Activated gamma-delta T cell (primary cell): ENCODE data around the gene BRIP1.
"Not testable (repeated sequence)": the region's sequence is repeated elsewhere in the genome, so short reads cannot be mapped to it uniquely, and the experiment has no call there.

ENCODE experiments used
- DNase-seq: peaks from one replicate; lab custom pipeline; 2025; lab: John Stamatoyannopoulos, UW

BRIP1 gene

GRCh38 chr17:61799812-61800484, 63.4 kb downstream of the BRIP1 start:
- no peak for DNase-seq

DNA sequence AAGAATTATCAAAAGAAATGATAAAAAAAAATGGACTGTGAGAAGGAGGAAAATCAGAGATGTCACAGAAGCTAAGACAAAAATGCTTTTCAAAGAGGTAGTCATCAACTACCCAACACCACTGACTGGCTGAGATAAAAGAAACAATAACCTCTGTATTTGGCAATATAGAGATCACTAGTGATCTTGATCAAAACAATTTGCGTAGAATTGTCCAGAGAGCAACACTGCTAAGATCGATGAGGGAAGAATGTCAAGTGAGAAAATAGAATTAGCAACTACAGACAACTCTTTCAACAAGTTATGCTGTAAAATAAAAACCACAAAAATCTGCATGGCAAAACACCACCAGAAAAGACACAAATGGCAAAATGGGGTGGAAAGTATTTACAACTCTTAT, 66.0 kb downstream of the BRIP1 start:
- no peak for DNase-seq

- no peak for DNase-seq
Observed at GRCh38 chr17:61795546-61795945, 67.8 kb downstream of the BRIP1 start.

DNA sequence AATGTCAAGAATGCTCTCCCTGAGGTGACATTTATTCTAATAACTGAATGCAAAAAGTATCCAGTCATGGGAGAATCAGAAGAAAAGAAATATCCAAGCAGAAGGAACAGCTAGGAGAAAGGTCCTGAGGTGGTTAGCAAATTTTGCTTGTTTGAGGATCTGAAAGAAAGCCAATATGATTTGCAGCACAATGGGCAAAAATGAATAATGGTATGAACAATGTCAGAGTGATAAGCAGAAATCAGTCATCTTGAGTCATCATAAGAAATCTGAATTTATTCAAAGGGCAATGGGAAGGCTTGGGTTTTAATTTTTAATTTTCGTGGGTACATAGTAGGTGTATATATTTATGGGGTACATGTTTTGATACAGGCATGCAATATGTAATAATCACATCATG, 68.5 kb downstream of the BRIP1 start:
- DNase-seq: no peak

DNA sequence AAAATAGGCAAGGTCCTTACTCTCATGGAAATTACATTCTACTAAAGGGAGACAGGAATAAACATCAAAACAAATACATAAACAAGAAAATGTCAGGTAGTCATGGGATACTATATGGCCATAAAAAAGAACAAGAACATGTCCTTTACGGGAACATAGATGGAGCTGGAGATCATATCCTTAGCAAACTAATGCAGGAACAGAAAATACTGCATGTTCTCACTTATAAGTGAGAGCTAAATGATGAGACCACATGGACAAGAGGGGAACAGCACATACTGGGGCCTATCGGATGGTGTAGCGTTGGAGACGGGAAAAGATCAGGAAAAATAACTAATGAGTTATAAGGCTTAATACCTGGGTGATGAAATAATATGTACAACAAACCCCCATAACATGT, 69.1 kb downstream of the BRIP1 start:
- no peak for DNase-seq

- no peak for DNase-seq
Observed at GRCh38 chr17:61793565-61793964, 69.8 kb downstream of the BRIP1 start.

GRCh38 chr17:61789872-61790271, 73.5 kb downstream of the BRIP1 start:
- no peak for DNase-seq

GRCh38 chr17:61786088-61786487, 77.2 kb downstream of the BRIP1 start:
- no peak for DNase-seq

- no peak for DNase-seq
Observed at GRCh38 chr17:61784510-61784909, 78.8 kb downstream of the BRIP1 start.

- DNase-seq: no peak
Observed at GRCh38 chr17:61783556-61784304, 79.6 kb downstream of the BRIP1 start.

- DNase-seq: no peak
Observed at GRCh38 chr17:61783120-61783519, 80.2 kb downstream of the BRIP1 start.

DNA sequence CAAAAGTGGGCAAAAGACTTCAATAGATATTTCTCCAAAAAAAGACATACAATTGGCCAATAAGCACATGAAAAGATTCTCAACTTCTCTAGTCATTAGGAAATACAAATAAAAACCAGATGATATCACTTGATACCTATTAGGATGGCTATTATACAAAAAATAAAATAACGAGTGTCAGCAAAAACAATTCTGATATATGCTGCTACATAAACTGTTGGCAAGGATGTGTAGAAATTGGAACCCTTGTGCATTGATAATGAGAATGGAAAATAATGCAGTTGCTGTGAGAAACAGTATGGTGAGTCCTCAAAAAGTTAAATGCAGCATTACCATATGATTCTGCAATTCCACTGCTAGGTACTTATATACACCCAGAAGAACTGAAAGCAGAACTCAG, 80.6 kb downstream of the BRIP1 start:
- DNase-seq: no peak

DNA sequence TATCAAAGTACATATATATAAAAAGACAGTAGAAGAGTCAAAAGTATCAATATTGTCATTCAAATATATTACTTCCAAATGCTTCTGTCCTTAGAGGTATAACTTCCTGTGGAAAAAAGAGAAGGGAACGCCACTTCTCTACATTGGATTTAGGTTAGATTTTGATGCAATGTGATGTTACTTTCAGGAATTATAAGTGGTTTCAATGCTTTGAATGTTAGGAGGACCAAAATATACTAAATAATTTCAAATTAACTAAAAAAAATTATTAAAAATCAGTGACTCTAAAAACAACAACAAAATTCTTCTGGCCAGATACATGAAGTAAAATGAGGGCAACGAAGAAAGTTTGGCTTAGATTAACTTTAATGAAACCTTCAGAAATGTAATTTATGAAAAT, 88.0 kb downstream of the BRIP1 start:
- DNase-seq: no peak

GRCh38 chr17:61774724-61775123, 88.6 kb downstream of the BRIP1 start:
- no peak for DNase-seq

DNA sequence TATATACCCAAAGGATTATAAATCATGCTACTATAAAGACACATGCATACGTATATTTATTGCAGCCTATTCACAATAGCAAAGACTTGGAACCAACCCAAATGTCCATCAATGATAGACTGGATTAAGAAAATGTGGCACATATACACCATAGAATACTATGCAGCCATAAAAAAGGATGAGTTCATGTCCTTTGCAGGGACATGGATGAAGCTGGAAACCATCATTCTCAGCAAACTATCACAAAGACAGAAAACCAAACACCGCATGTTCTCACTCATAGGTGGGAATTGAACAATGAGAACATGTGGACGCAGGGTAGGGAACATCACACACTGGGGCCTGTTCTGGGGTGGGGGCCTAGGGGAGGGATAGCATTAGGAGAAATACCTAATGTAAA, 89.2 kb downstream of the BRIP1 start:
- not testable (repeated sequence) for DNase-seq

DNA sequence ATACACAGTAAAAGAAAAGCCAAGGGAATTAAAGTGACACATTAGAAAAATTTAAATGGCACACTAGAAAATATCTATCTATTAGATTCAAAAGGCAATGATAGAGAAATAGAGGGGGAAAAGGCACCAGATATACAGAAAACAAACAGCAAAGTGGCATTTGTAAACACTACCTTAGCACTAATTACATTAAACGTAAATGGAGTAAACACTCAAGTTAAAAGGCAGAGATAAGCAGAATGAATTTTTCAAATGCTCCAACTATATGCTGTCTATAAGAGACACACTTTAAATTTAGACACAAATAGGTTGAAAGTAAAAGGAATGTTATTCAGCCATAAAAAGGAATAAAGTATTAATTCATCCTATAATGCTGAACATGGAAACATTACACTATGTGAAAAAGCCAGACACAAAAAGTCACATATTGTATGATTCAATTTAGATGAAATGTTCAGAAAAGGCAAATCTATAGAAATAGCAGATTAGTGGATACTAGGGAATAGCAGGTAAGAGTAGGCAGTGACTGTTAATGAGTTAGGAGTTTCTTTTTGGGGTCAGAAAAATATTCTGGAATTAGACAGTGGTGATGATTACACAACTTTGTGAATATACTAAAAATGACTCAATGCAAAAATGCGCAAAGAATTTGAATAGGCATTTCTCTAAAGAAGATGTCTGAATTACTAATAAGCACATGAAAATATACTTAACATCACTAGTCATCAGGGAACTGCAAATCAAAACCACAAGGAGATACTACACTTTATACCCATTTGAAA, 92.4 kb downstream of the BRIP1 start:
- DNase-seq: no peak

DNA sequence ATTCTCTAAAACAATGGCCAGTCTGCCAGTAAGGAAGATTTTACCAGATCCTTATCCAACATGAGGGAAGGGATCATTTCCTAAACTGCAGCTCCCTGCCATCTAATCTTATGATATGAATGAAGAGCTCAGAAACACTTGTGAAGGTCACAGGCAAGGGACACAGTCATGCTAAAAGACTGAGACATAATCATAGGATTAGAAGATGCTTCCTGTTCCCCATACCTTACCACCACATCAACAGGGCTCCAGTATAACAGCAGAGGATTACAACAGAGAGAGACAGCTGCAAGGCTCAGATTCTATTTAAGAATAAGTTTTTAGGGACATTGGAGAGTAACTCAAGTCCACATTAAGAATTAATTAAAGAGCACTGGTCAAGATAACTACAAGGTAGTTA, 93.3 kb downstream of the BRIP1 start:
- no peak for DNase-seq

DNA sequence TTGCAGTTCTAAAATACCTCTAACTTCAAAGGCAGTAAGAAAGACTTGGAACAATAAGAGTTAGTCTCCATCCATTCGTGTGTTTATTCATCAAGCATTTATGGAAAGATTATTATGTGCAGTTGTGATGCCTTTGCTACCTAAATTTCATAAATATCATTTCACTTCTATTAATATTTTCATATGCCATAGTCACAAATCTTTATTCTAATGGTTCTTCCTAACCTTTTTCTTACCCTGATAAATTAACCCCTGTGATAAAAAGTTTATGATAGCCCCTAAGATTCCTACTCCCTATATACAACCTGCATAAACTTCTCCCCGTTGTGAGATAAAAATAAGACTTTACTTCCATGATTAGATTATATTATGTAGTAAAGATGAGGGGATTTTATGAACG, 94.9 kb downstream of the BRIP1 start:
- no peak for DNase-seq

- DNase-seq: no peak
Observed at GRCh38 chr17:61766520-61766919, 96.8 kb downstream of the BRIP1 start.

DNA sequence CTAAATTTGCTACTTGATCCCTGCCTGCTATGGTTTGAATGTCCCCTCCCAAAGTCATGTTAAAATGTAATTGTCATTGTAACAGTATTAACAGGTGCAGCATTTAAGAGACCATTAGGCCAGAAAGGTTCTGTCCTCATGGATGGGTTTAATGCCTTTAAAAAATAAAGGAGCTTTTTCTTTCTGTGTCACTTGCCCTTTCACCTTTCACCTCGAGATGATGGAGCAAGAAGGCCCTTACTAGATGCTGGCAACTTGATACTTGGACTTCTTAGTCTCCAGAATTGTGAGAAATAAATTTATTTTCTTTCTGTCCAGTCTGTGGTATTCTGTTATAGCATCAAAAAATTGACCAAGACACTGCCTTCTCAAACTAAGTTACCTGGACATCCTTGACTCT, 98.5 kb downstream of the BRIP1 start:
- no peak for DNase-seq

GRCh38 chr17:61761827-61762226, 101.5 kb downstream of the BRIP1 start:
- no peak for DNase-seq

- no peak for DNase-seq
Observed at GRCh38 chr17:61759362-61759761, 104.0 kb downstream of the BRIP1 start.

DNA sequence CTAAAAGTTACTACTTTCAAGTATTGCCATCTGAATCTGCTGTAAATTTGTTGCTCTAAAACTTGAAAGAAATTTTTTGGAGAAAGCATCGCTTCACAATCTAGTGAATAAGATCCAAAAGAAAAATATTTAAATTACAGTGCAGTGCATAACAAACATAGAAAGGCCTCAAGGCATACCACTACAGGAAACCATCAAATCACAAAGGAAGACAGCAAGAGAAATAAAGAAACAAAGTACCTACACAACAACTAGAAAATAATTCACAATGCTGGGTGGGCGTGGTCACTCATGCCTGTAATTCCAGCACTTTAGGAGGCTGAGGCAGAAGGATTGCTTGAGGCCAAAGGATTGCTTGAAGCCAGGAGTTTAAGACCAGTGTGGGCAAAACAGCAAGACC, 104.9 kb downstream of the BRIP1 start:
- DNase-seq: no peak
